IMR-90 (cell line): ENCODE results near the gene POC1B. TPM values are rescaled to one million over a fixed set of nuclear protein-coding genes. Genes with fewer than 3 reads are reported as not detected.
A peak's percentile ranks its signal among the peaks of the same experiment; 100 is the strongest.

Experiments
- ATAC-seq: fragments of 200-7000 bp; cut with Tn5 transposase; 2 replicates; pipeline ENCODE4 v1.9.1; 2020; ENCODE audit warnings: low read depth, mild to moderate bottlenecking, moderate library complexity
- BruUV-seq: library from RNA; stranded (reverse); fragments of 400-500 nt; replicated peaks from 2 replicates; lab custom pipeline; 2021; lab: Mats Ljungman, UMichigan
- CTCF ChIA-PET: fragments of 300-600 bp; formaldehyde crosslinking; extraction: SDS; loops from one replicate; lab custom pipeline; 2021; ENCODE audit warnings: antibody characterized with exemption; lab: Yijun Ruan, JAX
- POLR2A ChIA-PET: fragments of 300-600 bp; sonication (Branson Sonifier 250); formaldehyde crosslinking; loops from one replicate; lab custom pipeline; 2022; ENCODE audit warnings: antibody characterized with exemption; ENCODE audit not compliant: unreplicated experiment; lab: Charles Lee
- DNase-seq: peaks from one replicate; pipeline ENCODE4 v3.0.0; 2013
- H2AFZ ChIP-seq: replicated peaks from 2 replicates; pipeline ENCODE3; 2013; ENCODE audit warnings: low read length, mild to moderate bottlenecking; ENCODE audit not compliant: poor library complexity
- H2AK5ac ChIP-seq: 2 replicates; pipeline ENCODE4 v1.6.1; 2013; ENCODE audit warnings: low read depth, low read length, inconsistent platforms
- H2AK9ac ChIP-seq: replicated peaks from 2 replicates; pipeline ENCODE3; 2013; ENCODE audit warnings: mild to moderate bottlenecking, low read depth, low read length, moderate library complexity; ENCODE audit not compliant: poor library complexity
- H2BK120ac ChIP-seq: 2 replicates; pipeline ENCODE4 v1.6.1; 2013; ENCODE audit warnings: low read depth, low read length, inconsistent platforms
- H2BK15ac ChIP-seq: 3 replicates; pipeline ENCODE4 v1.6.1; 2013; ENCODE audit warnings: low read depth, low read length, inconsistent platforms
- H2BK20ac ChIP-seq: 2 replicates; pipeline ENCODE4 v1.6.1; 2013; ENCODE audit warnings: low read depth, mild to moderate bottlenecking, inconsistent platforms, low read length, moderate library complexity
- H2BK5ac ChIP-seq: 2 replicates; pipeline ENCODE4 v1.6.1; 2013; ENCODE audit warnings: mild to moderate bottlenecking, low read depth, low read length, inconsistent platforms; ENCODE audit not compliant: poor library complexity, severe bottlenecking
- H3K14ac ChIP-seq: replicated peaks from 2 replicates; pipeline ENCODE4 v1.6.1; 2013; ENCODE audit warnings: low read depth, low read length, inconsistent platforms
- H3K18ac ChIP-seq: 2 replicates; pipeline ENCODE4 v1.6.1; 2013; ENCODE audit warnings: low read depth, low read length, control low read depth
- H3K23ac ChIP-seq: 2 replicates; pipeline ENCODE4 v1.6.1; 2013; ENCODE audit warnings: low read depth, low read length, inconsistent platforms
- H3K27ac ChIP-seq: 2 replicates; pipeline ENCODE4 v1.5.1; 2013; ENCODE audit warnings: mild to moderate bottlenecking, control low read depth, low read length; ENCODE audit not compliant: insufficient read depth
- H3K27me3 ChIP-seq: 2 replicates; pipeline ENCODE4 v1.6.1; 2013; ENCODE audit warnings: low read length; ENCODE audit not compliant: control insufficient read depth, insufficient read depth
- H3K36me3 ChIP-seq: 2 replicates; pipeline ENCODE4 v1.6.1; 2013; ENCODE audit warnings: low read length, mixed read lengths; ENCODE audit not compliant: control insufficient read depth, insufficient read depth
- H3K4ac ChIP-seq: 2 replicates; pipeline ENCODE4 v1.6.1; 2013; ENCODE audit warnings: low read depth, low read length, inconsistent platforms
- H3K4me1 ChIP-seq: 2 replicates; pipeline ENCODE4 v1.6.1; 2013; ENCODE audit warnings: low read length, mixed read lengths; ENCODE audit not compliant: control insufficient read depth, insufficient read depth
- H3K4me2 ChIP-seq: 2 replicates; pipeline ENCODE4 v1.6.1; 2013; ENCODE audit warnings: low read depth, mild to moderate bottlenecking, control low read depth, low read length, moderate library complexity
- H3K4me3 ChIP-seq: 2 replicates; pipeline ENCODE4 v1.5.1; 2013; ENCODE audit warnings: low read depth, mild to moderate bottlenecking, control low read depth, low read length, moderate library complexity; ENCODE audit not compliant: insufficient read depth
- H3K56ac ChIP-seq: 2 replicates; pipeline ENCODE4 v1.6.1; 2013; ENCODE audit warnings: low read length, inconsistent platforms; ENCODE audit not compliant: insufficient read depth; ENCODE audit errors: extremely low read depth
- H3K79me1 ChIP-seq, 2 experiments: 2 replicates each; pipeline ENCODE4 v1.6.1; 2013; ENCODE audit warnings: low read length in 2 of 2, inconsistent platforms in 1 of 2, low read depth in 1 of 2
- H3K9ac ChIP-seq: 2 replicates; pipeline ENCODE4 v1.6.1; 2013; ENCODE audit warnings: low read depth, low read length, control low read depth
- H3K9me1 ChIP-seq: 2 replicates; pipeline ENCODE4 v1.6.1; 2013; ENCODE audit warnings: low read length, inconsistent platforms; ENCODE audit not compliant: insufficient read depth
- H3K9me3 ChIP-seq: 2 replicates; pipeline ENCODE4 v1.6.1; 2013; ENCODE audit warnings: low read length; ENCODE audit not compliant: control insufficient read depth, insufficient read depth
- H4K20me1 ChIP-seq: 2 replicates; pipeline ENCODE4 v1.6.1; 2013; ENCODE audit warnings: low read length, inconsistent platforms; ENCODE audit not compliant: insufficient read depth
- H4K5ac ChIP-seq: 2 replicates; pipeline ENCODE4 v1.6.1; 2013; ENCODE audit warnings: mild to moderate bottlenecking, low read depth, low read length, control low read depth
- H4K8ac ChIP-seq, 2 experiments: 2 replicates each; pipeline ENCODE4 v1.6.1; 2013; ENCODE audit warnings: low read depth in 2 of 2, low read length in 2 of 2, control low read depth in 1 of 2, inconsistent platforms in 1 of 2
- H4K91ac ChIP-seq: 2 replicates; pipeline ENCODE4 v1.6.1; 2013; ENCODE audit warnings: low read depth, low read length, inconsistent platforms; ENCODE audit not compliant: insufficient read depth
- CEBPB ChIP-seq: IDR thresholded peaks from 2 replicates; pipeline ENCODE4 v1.6.1; 2012; ENCODE audit warnings: low read depth, low read length, improper control_type of control experiment
- MXI1 ChIP-seq: IDR thresholded peaks from 2 replicates; pipeline ENCODE4 v1.6.1; 2012; ENCODE audit warnings: low read depth, mild to moderate bottlenecking, low read length, moderate library complexity, borderline replicate concordance
- NFE2L2 ChIP-seq: fragments of 150-350 bp; IDR thresholded peaks from 2 replicates; pipeline ENCODE4 v1.6.1; 2016; ENCODE audit warnings: low read depth, mild to moderate bottlenecking, low read length
- USF2 ChIP-seq: fragments of 150-350 bp; IDR thresholded peaks from 2 replicates; pipeline ENCODE4 v1.6.1; 2017; ENCODE audit warnings: mild to moderate bottlenecking, antibody characterized with exemption, low read length, low read depth
- WGBS, 2 experiments: methylation state at CpG; one replicate each; pipeline versions ENCODE4 v1.1.5 to v1.1.7; 2013; ENCODE audit warnings: missing lambda C conversion rate in 2 of 2; ENCODE audit not compliant: insufficient read length in 1 of 2; ENCODE audit errors: extremely low coverage in 2 of 2; 5-methylcytosine and 5-hydroxymethylcytosine counted together
- dilution Hi-C: fragments of 300-500 bp; cut with HindIII; formaldehyde crosslinking; loops from one replicate; pipeline ENCODE4 v1.14.3; 2018; ENCODE audit warnings: low sequenced_read_pairs; ENCODE audit not compliant: unreplicated experiment
- in situ Hi-C: fragments of 300-500 bp; cut with MboI; formaldehyde crosslinking; loops from 3 replicates; pipeline ENCODE4 v1.14.3; 2019; ENCODE audit warnings: low sequenced_read_pairs, inconsistent platforms, mixed read lengths
- intact Hi-C: fragments of 100-400 bp; cut with micrococcal nuclease; formaldehyde crosslinking; loops from 2 replicates; pipeline ENCODE4 v1.10.0; 2022
- polyA plus RNA-seq, 3 experiments: library from polyadenylated mRNA; depleted of rRNA; stranded (reverse); fragments of >200 nt; gene quantifications; 2 replicates each; pipeline ENCODE4 v1.2.3, GENCODE V29; 2012; ENCODE audit warnings: low replicate concordance in 1 of 3
- total RNA-seq: library from RNA; depleted of rRNA; stranded (reverse); fragments of >200 nt; gene quantifications from 2 replicates; pipeline ENCODE4 v1.2.3, GENCODE V29; 2012

The POC1B gene
- total and polyA plus RNA-seq, 2 of the 4 experiments (the other 2 are of a cell fraction): 5.0 to 10.4 TPM

- TF ChIP-seq USF2 (no peak), NFE2L2 (no peak)
Observed at GRCh38 chr12:89418228-89418910, 107.5 kb downstream of the POC1B start (continued).

- H2AK5ac ChIP-seq: peak overlapping the region; percentile 90
- H3K23ac ChIP-seq: peak overlapping the region; percentile 93
- H3K14ac ChIP-seq: peak overlapping the region; percentile 94
- no peak overlapping the region for H2AK9ac ChIP-seq
- H3K4ac ChIP-seq: peak overlapping the region; percentile 91
- no peaks in the 10 kb centered on the region for H3K27me3 ChIP-seq
- no peaks in the 10 kb centered on the region for H4K20me1 ChIP-seq
- in situ Hi-C loops: no loop called here
- no peak overlapping the region for H3K4me3 ChIP-seq
- H3K36me3 ChIP-seq: no peaks in the 10 kb centered on the region
- H2BK120ac ChIP-seq: peak overlapping the region; percentile 90
- dilution Hi-C loops: no loop called here
- H2BK15ac ChIP-seq: peak overlapping the region; percentile 93
- peak overlapping the region; percentile 26; the same call in 1 of the 2 replicates for H4K5ac ChIP-seq
- peak overlapping the region; percentile 80 to 90 for H4K8ac ChIP-seq
- H4K91ac ChIP-seq: peak overlapping the region; percentile 87
- peaks cover 23% of the 10 kb centered on the region for H3K9me1 ChIP-seq
- peak overlapping the region; percentile 68; the same call in 1 of the 2 replicates for H3K18ac ChIP-seq
- H2AFZ ChIP-seq: no peak overlapping the region
- H2BK20ac ChIP-seq: peak overlapping the region; percentile 91
- H3K9ac ChIP-seq: peak overlapping the region; percentile 40; the same call in 1 of the 2 replicates
- ATAC-seq (peak; percentile 73), DNase-seq (peak; percentile 64)
- peaks cover 0 to 25% of the 10 kb centered on the region in 2 experiments; a peak in 2 of 4 replicates for H3K79me1 ChIP-seq
- WGBS, 2 experiments: no CpG with 5 or more reads among the region's 3 CpGs
- H3K56ac ChIP-seq: peak overlapping the region; percentile 87
- intact Hi-C loops: loop anchor here (2.0 to 5.0 kb wide), 2 partner anchors 35 to 65 kb away; partner anchors contain the start of gene DUSP6
- H2BK5ac ChIP-seq: peak overlapping the region; percentile 89
- H3K4me2 ChIP-seq: peak overlapping the region; percentile 65
- peak; percentile 75 for TF ChIP-seq CEBPB
- no peak for TF ChIP-seq MXI1
- BruUV-seq: no TSS peak
- POLR2A ChIA-PET: no interaction called here
- H3K9me3 ChIP-seq: no peaks in the 10 kb centered on the region
- peaks cover 18% of the 10 kb centered on the region for H3K4me1 ChIP-seq
- H3K27ac ChIP-seq: peak overlapping the region; percentile 72
- CTCF ChIA-PET: no interaction called here
Observed at GRCh38 chr12:89417246-89417977, 108.4 kb downstream of the POC1B start.
